Suprapubic skin (tissue), 4 donors: ENCODE results near the gene TEX22.

Experiments used
- CTCF ChIP-seq, 2 donors: fragments of 200-600 bp in 1 of 2; fragments of 450-650 bp in 1 of 2; sonication (generic) in 1 of 2; IDR thresholded peaks; one replicate each; pipeline ENCODE4 v1.5.1; 2016 to 2019; ENCODE audit warnings: antibody characterized with exemption in 2 of 2, mild to moderate bottlenecking in 1 of 2, moderate library complexity in 1 of 2
- EP300 ChIP-seq: sonication (generic); formaldehyde crosslinking; IDR thresholded peaks from one replicate; pipeline ENCODE4 v1.6.1; 2017; ENCODE audit warnings: antibody characterized with exemption
- POLR2A ChIP-seq, 2 donors: fragments of 450-650 bp; IDR thresholded peaks; one replicate each; pipeline ENCODE4 v1.6.1; 2017; ENCODE audit warnings: antibody characterized with exemption in 2 of 2, mild to moderate bottlenecking in 2 of 2, moderate library complexity in 2 of 2
- POLR2AphosphoS5 ChIP-seq, 3 donors: sonication (generic); formaldehyde crosslinking; IDR thresholded peaks; one replicate each; pipeline ENCODE4 v1.6.1; 2017; ENCODE audit warnings: antibody characterized with exemption in 3 of 3

- no peak for TF ChIP-seq CTCF (IDR thresholded peaks at IDR 0.05)
- no peak for TF ChIP-seq POLR2A (IDR thresholded peaks at IDR 0.05)
- no peak for TF ChIP-seq EP300
- TF ChIP-seq POLR2AphosphoS5 (IDR thresholded peaks at IDR 0.05): no peak
Measured at GRCh38 chr14:105351410-105351809, 46.9 kb upstream of the TEX22 start.
